ENCODE measurements around the gene IGSF23. TPM values are rescaled to one million over a fixed set of nuclear protein-coding genes. Genes with fewer than 3 reads are reported as not detected.
"Not testable (repeated sequence)": the region's sequence is repeated elsewhere in the genome, so short reads cannot be mapped to it uniquely, and the experiment has no call there.

The IGSF23 gene
- total RNA-seq, 1 experiment from 2014 or later, result not detected

DNA sequence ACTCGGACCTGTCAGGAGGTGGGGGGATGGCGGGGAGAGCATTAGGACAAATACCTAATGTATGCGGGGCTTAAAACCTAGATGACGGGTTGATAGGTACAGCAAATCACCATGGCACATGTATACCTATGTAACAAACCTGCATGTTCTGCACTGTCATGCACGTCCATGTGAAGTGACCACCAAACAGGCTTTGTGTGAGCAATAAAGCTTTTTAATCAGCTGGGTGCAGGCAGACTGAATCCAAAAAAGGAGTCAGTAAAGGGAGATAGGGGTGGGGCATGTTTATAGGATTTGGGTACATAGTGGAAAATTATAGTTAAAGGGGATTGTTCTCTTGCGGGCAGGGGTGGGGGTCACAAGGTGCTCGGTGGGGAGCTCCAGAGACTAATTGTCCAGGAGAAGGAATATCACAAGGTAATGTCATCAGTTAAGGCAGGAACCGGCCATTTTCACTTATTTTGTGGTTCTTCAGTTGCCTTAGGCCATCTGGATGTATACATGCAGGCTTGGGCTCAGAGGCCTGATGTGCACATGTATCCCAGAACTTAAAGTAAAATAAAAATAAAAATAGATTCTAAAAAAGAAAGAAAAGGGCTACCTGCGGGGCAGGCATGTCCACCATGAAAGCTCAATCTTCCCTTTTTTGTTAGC, 21.9 kb upstream of the IGSF23 start:
- H3K36me3 Mint-ChIP-seq (ENCODE audit: insufficient read depth in 1 of 3, low read depth in 3 of 3); H3K56ac ChIP-seq (ENCODE audit: insufficient read length, low read depth, low read length); H2BK12ac ChIP-seq (ENCODE audit: insufficient read length, low read depth, low read length); H2BK120ac ChIP-seq (ENCODE audit: low read depth, low read length, poor library complexity, severe bottlenecking); H2BK15ac ChIP-seq (ENCODE audit: low read depth, low read length); H2BK20ac ChIP-seq (ENCODE audit: low read depth, low read length, poor library complexity, severe bottlenecking); H4K20me1 ChIP-seq (ENCODE audit: control insufficient read depth, insufficient read depth, insufficient read length); H3K79me1 ChIP-seq (ENCODE audit: insufficient read depth, low read depth, low read length, poor library complexity, severe bottlenecking); H3K23me2 ChIP-seq (ENCODE audit: insufficient read length, low read depth, low read length, poor library complexity, severe bottlenecking); H3K9me3 ChIP-seq (ENCODE audit: control insufficient read depth, low read depth, low read length); H3K79me2 ChIP-seq (ENCODE audit: insufficient read depth, low read length); H3K23ac ChIP-seq (ENCODE audit: insufficient read length, low read depth, low read length); H3K27me3 Mint-ChIP-seq (ENCODE audit: low read depth); H3K27ac Mint-ChIP-seq; H3K9ac ChIP-seq (ENCODE audit: extremely low read depth, insufficient read length, low read length); H2AFZ ChIP-seq (ENCODE audit: low read length); H3K4me3 Mint-ChIP-seq; H4K91ac ChIP-seq (ENCODE audit: insufficient read length, low read depth, low read length); H3K4me2 ChIP-seq (ENCODE audit: insufficient read depth, insufficient read length, low read length); H3K4me1 ChIP-seq (ENCODE audit: insufficient read depth, low read length); DNase-seq; H3K4ac ChIP-seq (ENCODE audit: low read depth, low read length); H3K18ac ChIP-seq (ENCODE audit: insufficient read length, low read depth, low read length); H3K14ac ChIP-seq (ENCODE audit: insufficient read depth, low read length); H3T11ph ChIP-seq (ENCODE audit: low read length); H4K5ac ChIP-seq (ENCODE audit: insufficient read length, low read depth, low read length); H3K27ac ChIP-seq (ENCODE audit: insufficient read length, low read depth, low read length); H4K8ac ChIP-seq (replicated peaks; ENCODE audit: insufficient read length, low read depth, low read length); H2BK5ac ChIP-seq (ENCODE audit: insufficient read length, low read length); H2AK5ac ChIP-seq (ENCODE audit: insufficient read length, low read length); H3K27me3 ChIP-seq (ENCODE audit: insufficient read depth, low read length): not testable (repeated sequence)
- H3K9me3 Mint-ChIP-seq, result peaks cover 6 to 13% of the 10 kb centered on the region in 2 experiments; a peak in 3 of 5 replicates
- WGBS (ENCODE audit: extremely low coverage, insufficient read length, low lambda C conversion rate), result no CpG with 5 or more reads among the region's 9 CpGs
- peaks cover 32 to 33% of the 10 kb centered on the region in 2 experiments for H3K4me1 Mint-ChIP-seq

Measured in H9 (cell line).